Peyer's patch (tissue), 4 donors: ENCODE measurements around the gene EPOP.

Source experiments
- CTCF ChIP-seq, 6 experiments: fragments of 450-650 bp in 4 of 6; fragments of 200-600 bp in 2 of 6; sonication (generic) in 1 of 6; IDR thresholded peaks; one replicate each; pipeline ENCODE4 v1.5.1; 2017 to 2019; ENCODE audit warnings: antibody characterized with exemption in 6 of 6, mild to moderate bottlenecking in 3 of 6, moderate library complexity in 1 of 6
- POLR2A ChIP-seq, 2 donors: fragments of 450-650 bp; IDR thresholded peaks; one replicate each; pipeline ENCODE4 v1.5.1; 2017; ENCODE audit warnings: antibody characterized with exemption in 2 of 2, mild to moderate bottlenecking in 2 of 2, moderate library complexity in 2 of 2

- TF ChIP-seq CTCF (IDR thresholded peaks at IDR 0.05) (peak; percentile 84 to 99 (median 97)), POLR2A (IDR thresholded peaks at IDR 0.05) (no peak)
These were observed 7.5 kb downstream of the EPOP start for GRCh38 chr17:38667099-38667786.
